Stimulated activated CD8-positive, alpha-beta memory T cell treated with anti-CD3 and anti-CD28 coated beads, Interleukin-12 subunit alpha, Interleukin-12 subunit beta, amount 100 ng/mL, for 24 hours (primary cell): ENCODE data around the gene N4BP2L1.

ENCODE experiments used
- DNase-seq: peaks from one replicate; pipeline ENCODE4 v3.0.0-alpha.2; 2020; ENCODE audit errors: extremely low read depth

N4BP2L1 gene

DNA sequence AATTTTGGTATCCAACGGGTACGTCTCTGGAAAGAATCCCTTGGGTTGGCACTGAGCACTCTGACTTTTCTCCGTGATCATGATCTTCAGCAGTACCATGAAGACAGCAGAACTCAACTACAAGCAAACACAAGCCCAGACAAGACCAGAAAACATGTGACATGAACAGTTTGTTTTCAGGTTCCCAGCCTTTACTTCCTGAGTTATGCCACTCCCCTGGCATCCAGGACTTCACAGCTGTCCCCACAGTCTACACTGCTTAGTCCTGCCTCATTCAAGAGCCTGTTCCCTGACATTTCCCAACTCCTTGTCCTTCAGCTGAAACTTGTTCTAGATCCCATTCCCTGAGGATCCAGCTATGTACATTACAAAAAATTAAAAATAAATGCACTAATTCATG lies 4.9 kb upstream of the N4BP2L1 start:
- no peak for DNase-seq

DNA sequence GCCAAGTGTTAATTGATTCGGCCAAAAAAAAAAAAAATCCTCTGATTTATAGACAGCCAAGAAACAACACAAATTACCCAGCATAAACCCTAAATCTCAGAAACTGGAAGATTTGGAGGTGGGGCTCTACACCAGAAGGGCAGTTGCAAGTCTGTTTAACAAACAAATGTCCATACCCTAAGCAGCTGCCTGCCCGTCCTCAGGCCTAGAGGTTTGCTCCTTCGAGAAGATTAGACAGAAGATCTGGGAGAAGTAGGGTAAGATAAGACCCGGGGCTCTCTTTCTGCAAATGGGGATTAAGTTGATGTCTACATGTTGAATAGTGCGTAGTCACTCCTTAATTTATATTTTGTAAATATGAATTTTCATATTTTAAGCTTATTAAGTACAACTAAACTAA lies 3.4 kb upstream of the N4BP2L1 start:
- DNase-seq: no peak

DNA sequence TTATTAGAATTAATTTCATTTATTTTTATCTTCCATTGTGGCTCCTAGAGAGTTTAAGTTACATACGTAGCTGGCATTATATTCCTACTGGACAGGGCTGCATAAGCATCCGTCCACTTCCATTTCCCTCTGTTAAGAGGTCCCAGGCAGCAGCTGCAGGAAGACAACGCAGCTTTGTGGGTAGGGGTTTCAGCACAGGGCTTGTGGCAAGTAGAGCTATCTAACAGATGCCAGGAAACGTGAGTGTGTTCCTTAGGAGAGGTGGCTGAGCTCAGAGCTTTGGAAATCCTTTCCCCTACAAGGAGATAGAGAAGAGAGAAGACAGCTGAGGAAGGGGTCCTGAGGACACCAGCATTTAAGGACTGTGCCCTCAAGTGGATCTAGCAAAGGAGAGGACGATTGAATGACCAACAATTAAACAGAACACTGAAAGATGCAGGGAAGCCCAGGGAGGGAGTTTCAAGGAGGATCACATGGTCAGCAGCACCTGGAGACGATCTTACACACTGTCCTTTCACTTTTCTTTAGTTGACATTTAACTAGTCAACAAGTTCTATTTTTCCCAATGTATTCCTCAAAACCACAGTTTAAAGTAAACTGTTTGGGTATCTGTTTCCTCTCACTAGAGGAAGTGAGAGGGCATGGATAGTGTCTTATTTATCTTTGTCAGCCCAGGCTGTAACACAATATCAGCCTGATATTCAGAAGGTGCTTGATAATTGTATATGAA lies 2.3 kb upstream of the N4BP2L1 start:
- DNase-seq: no peak

DNA sequence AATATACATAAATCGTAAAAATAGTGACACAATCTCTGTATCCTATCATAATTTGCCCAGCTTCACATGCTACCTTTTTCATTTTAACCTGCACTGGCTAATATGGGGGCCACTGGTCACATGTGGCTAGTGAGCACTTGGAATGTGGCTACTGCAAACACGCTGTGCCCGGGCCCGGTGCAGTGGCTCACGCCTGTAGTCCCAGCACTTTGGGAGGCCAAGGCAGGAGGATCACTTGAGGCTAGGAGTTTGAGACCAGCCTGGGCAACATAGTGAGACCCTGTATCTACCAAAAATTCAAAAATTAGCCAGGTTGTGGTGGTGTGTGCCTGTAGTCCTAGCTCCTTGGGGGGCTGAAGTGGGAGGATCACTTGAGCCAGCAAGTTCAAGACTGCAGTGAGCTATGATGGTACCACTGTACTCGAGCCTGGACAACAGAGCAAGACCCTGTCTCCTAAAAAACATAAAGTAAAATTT lies 1.5 kb upstream of the N4BP2L1 start:
- DNase-seq: no peak

- no peak for DNase-seq
These were observed 877 bp upstream of the N4BP2L1 start for GRCh38 chr13:32428581-32429432.

- no peak for DNase-seq
These were observed 709 bp downstream of the N4BP2L1 start for GRCh38 chr13:32426990-32427851.

DNA sequence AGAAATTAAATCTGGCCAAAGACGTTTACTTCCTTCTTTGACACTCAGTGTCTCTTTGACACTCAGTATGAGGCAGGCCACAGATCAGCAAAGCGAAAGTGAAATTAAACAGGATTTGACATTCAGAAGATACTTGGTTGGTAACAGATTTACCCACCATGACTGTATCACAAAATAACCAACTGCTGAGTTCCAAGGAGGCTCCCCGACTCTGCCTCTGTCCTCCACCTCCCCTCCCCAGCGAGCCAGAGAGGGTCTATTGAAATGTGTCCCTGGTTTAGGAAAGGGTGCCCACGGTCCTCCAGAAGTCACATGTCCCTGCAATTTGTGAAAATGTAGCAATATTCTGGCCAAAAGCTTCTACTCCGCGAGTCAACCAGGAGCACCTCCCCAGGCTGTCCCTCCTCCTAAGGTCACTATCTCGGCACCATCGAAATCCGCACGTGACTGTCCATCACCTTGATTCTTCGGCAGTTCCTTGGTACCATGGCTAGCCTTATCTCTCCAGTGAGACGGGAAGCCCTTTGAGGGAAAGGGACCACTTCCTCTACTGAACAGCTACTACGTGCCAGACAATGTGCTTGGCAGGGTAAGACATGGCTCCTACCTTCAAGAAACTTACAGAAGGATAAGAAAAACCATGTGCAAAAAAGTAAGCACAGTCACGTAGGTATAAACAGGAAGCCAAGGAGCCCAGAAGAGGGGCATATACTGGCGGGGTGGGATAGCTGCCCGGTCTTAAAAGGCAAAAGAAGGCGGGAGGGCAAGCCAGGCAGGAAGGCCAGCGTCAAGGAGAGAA lies 1.5 kb downstream of the N4BP2L1 start:
- no peak for DNase-seq

DNA sequence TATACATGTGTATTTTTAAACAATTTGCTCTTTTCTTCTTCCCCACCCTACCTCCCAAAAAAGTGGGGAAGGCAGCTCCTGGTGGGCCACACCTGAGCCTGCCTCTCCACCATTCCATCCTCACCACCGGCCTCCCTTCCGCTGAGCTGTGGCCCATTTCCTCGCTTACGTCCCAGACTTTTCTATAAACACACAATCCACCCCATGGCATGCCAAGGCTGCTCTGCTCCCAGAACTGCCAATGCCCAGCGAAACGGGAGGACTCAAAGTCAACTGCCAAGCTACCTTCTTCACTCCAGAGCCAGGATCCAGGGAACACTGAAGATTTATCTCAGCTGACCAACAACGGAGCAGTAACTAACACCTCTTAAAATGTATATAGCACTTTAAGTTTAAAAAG lies 2.8 kb downstream of the N4BP2L1 start:
- DNase-seq: no peak

- no peak for DNase-seq
These were observed 4.3 kb downstream of the N4BP2L1 start for GRCh38 chr13:32423592-32423991.

- no peak for DNase-seq
These were observed 8.1 kb downstream of the N4BP2L1 start for GRCh38 chr13:32419862-32420261.

DNA sequence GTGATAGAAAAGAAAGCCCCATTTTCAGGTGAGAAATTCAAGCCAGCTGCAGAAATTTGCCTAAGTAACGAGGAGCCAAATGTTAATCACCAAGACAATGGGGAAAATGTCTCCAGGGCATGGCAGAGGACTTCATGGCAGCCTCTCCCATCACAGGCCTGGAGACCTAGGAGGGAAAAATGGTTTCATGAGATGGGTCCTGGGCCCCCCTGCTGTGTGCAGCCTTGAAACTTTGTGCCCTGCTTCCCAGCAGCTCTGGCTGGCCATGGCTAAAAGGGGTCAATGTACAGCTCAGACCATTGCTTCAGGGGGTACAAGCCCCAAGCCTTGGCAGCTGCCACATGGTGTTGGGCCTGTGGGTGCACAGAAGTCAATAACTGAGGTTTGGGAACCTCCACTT lies 9.9 kb downstream of the N4BP2L1 start:
- DNase-seq: no peak

DNA sequence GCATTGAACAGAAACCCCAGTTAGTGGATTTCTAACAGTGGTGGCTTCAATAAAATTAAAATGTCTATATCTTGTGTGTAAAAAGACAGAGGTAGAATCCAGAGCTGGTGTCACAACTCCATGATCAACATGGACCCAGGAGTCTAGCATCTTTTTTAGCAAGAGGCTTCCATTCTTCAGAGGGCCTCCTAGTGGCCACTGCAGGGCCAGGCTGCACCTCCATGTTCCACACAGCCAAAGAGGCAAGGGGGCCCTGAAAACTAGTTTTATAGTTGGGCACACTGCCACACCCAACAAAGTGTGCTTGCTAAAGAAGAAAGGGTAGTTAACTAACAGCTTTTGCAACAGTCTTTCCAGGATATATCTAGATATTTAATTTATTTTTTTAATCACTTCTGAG lies 12.9 kb downstream of the N4BP2L1 start:
- DNase-seq: no peak

DNA sequence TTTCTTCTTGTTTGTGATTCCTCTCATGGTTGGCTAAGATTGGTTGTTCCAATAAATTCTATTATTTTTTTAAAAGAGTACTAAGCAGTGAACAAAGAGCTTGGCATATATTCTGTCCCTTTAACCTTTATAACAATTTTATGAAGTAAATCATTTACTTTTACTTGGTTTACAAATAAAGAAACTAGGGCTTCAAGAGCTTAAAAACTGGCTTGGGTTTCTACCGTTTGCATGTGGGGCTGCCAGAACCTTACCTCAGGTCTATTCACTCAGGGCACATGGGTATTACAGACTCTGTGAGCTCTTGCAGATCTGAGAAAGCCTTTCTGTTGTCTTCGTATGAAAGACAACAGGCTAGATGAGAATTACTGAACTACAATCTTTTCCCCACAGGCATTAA lies 13.3 kb downstream of the N4BP2L1 start:
- DNase-seq: no peak

DNA sequence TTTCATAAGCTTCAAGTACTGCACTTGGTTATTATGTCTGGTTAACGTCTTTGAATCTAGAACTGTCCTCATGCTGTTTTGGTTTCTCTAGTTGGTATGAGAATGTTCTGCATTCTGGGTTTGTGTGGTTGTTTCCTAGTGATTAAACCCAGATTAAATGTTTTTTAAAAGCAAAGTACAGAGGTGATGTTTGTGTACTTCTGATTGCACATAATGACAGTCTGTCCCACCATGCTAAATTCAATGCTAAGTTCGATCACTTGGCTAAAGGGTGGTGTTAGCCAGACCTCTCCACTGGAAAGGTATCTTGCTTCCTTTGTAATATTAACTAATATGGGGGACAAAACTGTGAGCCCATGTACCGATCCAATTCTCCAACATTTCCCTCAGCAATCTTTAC lies 14.6 kb downstream of the N4BP2L1 start:
- DNase-seq: no peak

GRCh38 chr13:32409561-32410421 lies 18.1 kb downstream of the N4BP2L1 start:
- DNase-seq: no peak

DNA sequence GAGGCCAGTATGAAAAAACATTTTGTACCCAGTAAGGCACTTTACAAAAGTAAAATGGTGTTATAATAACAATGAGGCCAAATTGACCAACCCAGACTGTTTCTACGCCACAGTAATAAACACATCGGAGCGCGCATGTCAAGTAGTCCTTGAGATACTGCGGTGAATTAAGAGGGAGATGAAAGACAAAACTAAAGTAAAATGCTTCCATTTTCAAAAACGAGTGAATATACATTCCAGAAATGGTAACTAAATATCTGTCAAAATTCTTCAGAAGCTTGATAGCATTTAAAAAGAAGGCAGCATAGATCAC lies 19.0 kb downstream of the N4BP2L1 start:
- no peak for DNase-seq

- no peak for DNase-seq
These were observed 19.5 kb downstream of the N4BP2L1 start for GRCh38 chr13:32408296-32409000.

- no peak for DNase-seq
These were observed 20.1 kb downstream of the N4BP2L1 start for GRCh38 chr13:32407854-32408253.

DNA sequence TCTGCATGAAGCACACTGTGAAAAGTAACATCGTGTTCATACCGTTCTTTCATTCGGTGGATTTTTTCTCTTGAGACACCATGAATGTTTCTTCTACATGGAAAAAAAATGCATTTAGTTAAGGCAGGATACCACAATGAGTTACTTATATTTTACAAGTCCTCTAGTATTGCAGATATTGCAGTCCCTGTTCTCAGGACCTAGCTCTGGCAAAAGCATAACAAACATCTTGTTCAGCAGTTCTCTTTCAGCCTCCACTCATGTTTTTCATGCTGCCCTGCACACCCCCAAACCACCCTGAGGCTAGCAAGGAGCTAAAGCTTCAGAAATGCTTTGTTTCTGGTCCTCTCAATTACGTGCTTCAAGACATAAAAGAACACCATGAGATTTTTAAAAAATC lies 24.8 kb downstream of the N4BP2L1 start:
- DNase-seq: no peak

- DNase-seq: no peak
These were observed 36.8 kb downstream of the N4BP2L1 start for GRCh38 chr13:32391101-32391619.
